Muscle layer of duodenum (tissue), 2 donors: ENCODE data around the gene SLC25A13.
A peak's percentile ranks its signal among the peaks of the same experiment; 100 is the strongest.

ENCODE experiments used
- H3K27ac ChIP-seq: one replicate; pipeline ENCODE4 v1.7.0; 2013; ENCODE audit warnings: mild to moderate bottlenecking, low read length
- H3K27me3 ChIP-seq: one replicate; pipeline ENCODE4 v1.7.0; 2013; ENCODE audit warnings: low read depth, mild to moderate bottlenecking, control low read depth, low read length
- H3K36me3 ChIP-seq, 2 donors: one replicate each; pipeline ENCODE4 v1.7.0; 2013; ENCODE audit warnings: low read length in 2 of 2, control low read depth in 1 of 2, mild to moderate bottlenecking in 1 of 2; ENCODE audit not compliant: insufficient read depth in 2 of 2, control insufficient read depth in 1 of 2
- H3K4me1 ChIP-seq, 2 donors: one replicate each; pipeline ENCODE4 v1.7.0; 2013; ENCODE audit warnings: low read length in 2 of 2, mild to moderate bottlenecking in 2 of 2, control low read depth in 1 of 2, moderate library complexity in 1 of 2; ENCODE audit not compliant: insufficient read depth in 2 of 2, control insufficient read depth in 1 of 2
- H3K4me3 ChIP-seq, 2 donors: one replicate each; pipeline ENCODE4 v1.7.0; 2013; ENCODE audit warnings: low read length in 2 of 2, low read depth in 1 of 2, mild to moderate bottlenecking in 1 of 2
- H3K9me3 ChIP-seq, 2 donors: one replicate each; pipeline ENCODE4 v1.7.0; 2013; ENCODE audit warnings: low read length in 2 of 2, control low read depth in 1 of 2, mild to moderate bottlenecking in 1 of 2; ENCODE audit not compliant: control insufficient read depth in 1 of 2
- donor health status: healthy.

SLC25A13 gene

GRCh38 chr7:96322373-96322695, 436 bp upstream of the SLC25A13 start:
- peak overlapping the region; percentile 65 for H3K27ac ChIP-seq
- no peaks in the 10 kb centered on the region for H3K9me3 ChIP-seq

GRCh38 chr7:96321031-96321657, 754 bp downstream of the SLC25A13 start:
- Histone ChIP-seq H3K27me3 (no peaks in the 10 kb centered on the region), H3K4me3 (peak overlapping the region; percentile 83 to 96), H3K36me3 (no peaks in the 10 kb centered on the region), H3K27ac (peak overlapping the region; percentile 97), H3K9me3 (no peaks in the 10 kb centered on the region), H3K4me1 (peaks cover 7 to 12% of the 10 kb centered on the region in 2 donors)

More at GRCh38 chr7:96322373-96322695, 436 bp upstream of the SLC25A13 start:
- no peaks in the 10 kb centered on the region for H3K36me3 ChIP-seq
- no peaks in the 10 kb centered on the region for H3K27me3 ChIP-seq
- H3K4me1 ChIP-seq, result peaks cover 7 to 12% of the 10 kb centered on the region in 2 donors
- H3K4me3 ChIP-seq, result peak overlapping the region; percentile 47 to 96

- no peaks in the 10 kb centered on the region for H3K36me3 ChIP-seq
- H3K4me1 ChIP-seq, result peaks cover 7 to 12% of the 10 kb centered on the region in 2 donors
- peak overlapping the region; percentile 83 to 96 for H3K4me3 ChIP-seq
- no peaks in the 10 kb centered on the region for H3K27me3 ChIP-seq
- H3K9me3 ChIP-seq, result no peaks in the 10 kb centered on the region
- peak overlapping the region; percentile 97 for H3K27ac ChIP-seq
Observed at GRCh38 chr7:96320442-96320841, 1.5 kb downstream of the SLC25A13 start.

- no peaks in the 10 kb centered on the region for H3K27me3 ChIP-seq
- no peak overlapping the region for H3K4me3 ChIP-seq
- H3K9me3 ChIP-seq, result no peaks in the 10 kb centered on the region
- no peaks in the 10 kb centered on the region for H3K36me3 ChIP-seq
- H3K27ac ChIP-seq, result no peak overlapping the region
- H3K4me1 ChIP-seq, result peaks cover 7 to 12% of the 10 kb centered on the region in 2 donors
Observed at GRCh38 chr7:96319439-96319838, 2.5 kb downstream of the SLC25A13 start.

GRCh38 chr7:96316949-96317348, 4.9 kb downstream of the SLC25A13 start:
- Histone ChIP-seq H3K4me3 (no peak overlapping the region), H3K27ac (no peak overlapping the region), H3K27me3 (no peaks in the 10 kb centered on the region), H3K4me1 (peaks cover 7 to 13% of the 10 kb centered on the region in 2 donors), H3K36me3 (no peaks in the 10 kb centered on the region), H3K9me3 (no peaks in the 10 kb centered on the region)

GRCh38 chr7:96315125-96315512, 6.8 kb downstream of the SLC25A13 start:
- no peaks in the 10 kb centered on the region for H3K27me3 ChIP-seq
- H3K9me3 ChIP-seq, result no peaks in the 10 kb centered on the region
- H3K4me3 ChIP-seq, result no peak overlapping the region
- H3K4me1 ChIP-seq, result peaks cover 0 to 10% of the 10 kb centered on the region in 2 donors
- no peak overlapping the region for H3K27ac ChIP-seq
- no peaks in the 10 kb centered on the region for H3K36me3 ChIP-seq

GRCh38 chr7:96314402-96315124, 7.3 kb downstream of the SLC25A13 start:
- Histone ChIP-seq H3K36me3 (no peaks in the 10 kb centered on the region), H3K27me3 (no peaks in the 10 kb centered on the region), H3K9me3 (no peaks in the 10 kb centered on the region), H3K27ac (no peak overlapping the region), H3K4me3 (no peak overlapping the region), H3K4me1 (peaks cover 0 to 14% of the 10 kb centered on the region in 2 donors)

GRCh38 chr7:96313940-96314339, 8.0 kb downstream of the SLC25A13 start:
- H3K4me1 ChIP-seq, result peaks cover 0 to 14% of the 10 kb centered on the region in 2 donors
- H3K27me3 ChIP-seq, result no peaks in the 10 kb centered on the region
- H3K36me3 ChIP-seq, result no peaks in the 10 kb centered on the region
- H3K4me3 ChIP-seq, result no peak overlapping the region
- H3K9me3 ChIP-seq, result no peaks in the 10 kb centered on the region
- H3K27ac ChIP-seq, result no peak overlapping the region

DNA sequence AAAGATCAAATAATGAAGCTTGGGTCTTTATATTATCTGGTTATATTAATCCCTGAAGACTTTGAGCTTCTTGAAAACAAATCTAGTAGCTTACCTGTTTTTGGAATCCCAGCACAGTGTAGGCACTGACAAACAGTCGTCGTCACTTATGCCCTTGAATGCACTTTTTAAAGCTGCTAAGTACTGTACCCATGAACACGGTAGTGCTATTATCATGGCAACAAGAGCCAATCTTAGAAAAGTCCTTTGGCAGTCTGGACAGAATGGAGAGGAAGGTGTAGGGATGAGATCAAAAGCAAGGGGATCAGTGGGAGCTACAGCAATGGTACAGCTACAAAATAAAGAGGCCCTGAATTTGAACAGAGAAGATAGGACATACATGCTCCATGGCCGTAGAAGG, 9.4 kb downstream of the SLC25A13 start:
- Histone ChIP-seq H3K4me1 (peaks cover 4 to 14% of the 10 kb centered on the region in 2 donors), H3K36me3 (no peaks in the 10 kb centered on the region), H3K4me3 (no peak overlapping the region), H3K9me3 (no peaks in the 10 kb centered on the region), H3K27ac (no peak overlapping the region), H3K27me3 (no peaks in the 10 kb centered on the region)

GRCh38 chr7:96311967-96312366, 9.9 kb downstream of the SLC25A13 start:
- no peaks in the 10 kb centered on the region for H3K9me3 ChIP-seq
- no peaks in the 10 kb centered on the region for H3K27me3 ChIP-seq
- H3K4me3 ChIP-seq, result no peak overlapping the region
- H3K4me1 ChIP-seq, result peaks cover 4 to 14% of the 10 kb centered on the region in 2 donors
- H3K36me3 ChIP-seq, result no peaks in the 10 kb centered on the region
- H3K27ac ChIP-seq, result no peak overlapping the region

- Histone ChIP-seq H3K4me1 (peaks cover 4 to 16% of the 10 kb centered on the region in 2 donors), H3K27me3 (no peaks in the 10 kb centered on the region), H3K9me3 (no peaks in the 10 kb centered on the region), H3K27ac (no peak overlapping the region), H3K4me3 (no peak overlapping the region), H3K36me3 (no peaks in the 10 kb centered on the region)
Observed at GRCh38 chr7:96310110-96310509, 11.8 kb downstream of the SLC25A13 start.

GRCh38 chr7:96308950-96309263, 13.0 kb downstream of the SLC25A13 start:
- no peaks in the 10 kb centered on the region for H3K27me3 ChIP-seq
- H3K4me3 ChIP-seq, result no peak overlapping the region
- H3K27ac ChIP-seq, result no peak overlapping the region
- H3K4me1 ChIP-seq, result peaks cover 4 to 25% of the 10 kb centered on the region in 2 donors
- no peaks in the 10 kb centered on the region for H3K9me3 ChIP-seq
- no peaks in the 10 kb centered on the region for H3K36me3 ChIP-seq
